ENCODE results near the gene C16orf82.
"Not testable (repeated sequence)": the region's sequence is repeated elsewhere in the genome, so short reads cannot be mapped to it uniquely, and the experiment has no call there.

Gene C16orf82

GRCh38 chr16:27066668-27067537, at the start of gene C16orf82:
Gene C16orf82 (plus strand): TSS chr16:27066927.
- no peak for DNase-seq (ENCODE audit: low read depth)

GRCh38 chr16:27020031-27020430, 46.7 kb upstream of the C16orf82 start:
- DNase-seq (ENCODE audit: low read depth), result no peak

- DNase-seq (ENCODE audit: low read depth), result no peak
Measured at GRCh38 chr16:27024010-27024409, 42.7 kb upstream of the C16orf82 start.

GRCh38 chr16:27025581-27025980, 41.1 kb upstream of the C16orf82 start:
- no peak for DNase-seq (ENCODE audit: low read depth)

- DNase-seq (ENCODE audit: low read depth), result no peak
Measured at GRCh38 chr16:27027971-27028370, 38.8 kb upstream of the C16orf82 start.

GRCh38 chr16:27028591-27029110, 38.1 kb upstream of the C16orf82 start:
- no peak for DNase-seq (ENCODE audit: low read depth)

GRCh38 chr16:27029525-27029924, 37.2 kb upstream of the C16orf82 start:
- DNase-seq (ENCODE audit: low read depth), result no peak

- DNase-seq (ENCODE audit: low read depth), result no peak
Measured at GRCh38 chr16:27033281-27033979, 33.3 kb upstream of the C16orf82 start.

- no peak for DNase-seq (ENCODE audit: low read depth)
Measured at GRCh38 chr16:27040732-27041131, 26.0 kb upstream of the C16orf82 start.

GRCh38 chr16:27046958-27047518, 19.7 kb upstream of the C16orf82 start:
- DNase-seq (ENCODE audit: low read depth), result no peak

- no peak for DNase-seq (ENCODE audit: low read depth)
Measured at GRCh38 chr16:27048316-27048715, 18.4 kb upstream of the C16orf82 start.

- no peak for DNase-seq (ENCODE audit: low read depth)
Measured at GRCh38 chr16:27049117-27049516, 17.6 kb upstream of the C16orf82 start.

- no peak for DNase-seq (ENCODE audit: low read depth)
Measured at GRCh38 chr16:27052007-27052406, 14.7 kb upstream of the C16orf82 start.

GRCh38 chr16:27053996-27054395, 12.7 kb upstream of the C16orf82 start:
- DNase-seq (ENCODE audit: low read depth), result no peak

GRCh38 chr16:27058299-27058698, 8.4 kb upstream of the C16orf82 start:
- DNase-seq (ENCODE audit: low read depth), result no peak

- no peak for DNase-seq (ENCODE audit: low read depth)
Measured at GRCh38 chr16:27070776-27071175, 4.0 kb downstream of the C16orf82 start.

GRCh38 chr16:27073733-27074132, 7.0 kb downstream of the C16orf82 start:
- DNase-seq (ENCODE audit: low read depth), result no peak

GRCh38 chr16:27080895-27081294, 14.2 kb downstream of the C16orf82 start:
- DNase-seq (ENCODE audit: low read depth), result no peak

- no peak for DNase-seq (ENCODE audit: low read depth)
Measured at GRCh38 chr16:27083861-27084261, 17.1 kb downstream of the C16orf82 start.

GRCh38 chr16:27084307-27085028, 17.7 kb downstream of the C16orf82 start:
- no peak for DNase-seq (ENCODE audit: low read depth)

- no peak for DNase-seq (ENCODE audit: low read depth)
Measured at GRCh38 chr16:27085182-27085581, 18.5 kb downstream of the C16orf82 start.

- not testable (repeated sequence) for DNase-seq (ENCODE audit: low read depth)
Measured at GRCh38 chr16:27086031-27086430, 19.3 kb downstream of the C16orf82 start.

Data from stimulated activated CD8-positive, alpha-beta memory T cell treated with anti-CD3 and anti-CD28 coated beads, Interleukin-4, amount 100 ng/mL, for 24 hours (primary cell).